Neuronal stem cell (in vitro differentiated cells): ENCODE data around the gene PKHD1.
"Not testable (repeated sequence)": the region's sequence is repeated elsewhere in the genome, so short reads cannot be mapped to it uniquely, and the experiment has no call there.

Experiments
- DNase-seq: peaks from one replicate; pipeline ENCODE4 v3.0.0-alpha.2; 2013; ENCODE audit warnings: low spot score
- H2AFZ ChIP-seq: one replicate; pipeline ENCODE4 v1.6.1; 2013; ENCODE audit warnings: mild to moderate bottlenecking, low read length, inconsistent platforms
- H2AK5ac ChIP-seq: 2 replicates; pipeline ENCODE4 v1.6.1; 2013; ENCODE audit warnings: low read depth, mild to moderate bottlenecking, inconsistent platforms, low read length, moderate library complexity, mixed read lengths
- H2BK120ac ChIP-seq: 2 replicates; pipeline ENCODE4 v1.6.1; 2013; ENCODE audit warnings: low read depth, mild to moderate bottlenecking, inconsistent platforms, low read length, moderate library complexity, mixed read lengths
- H2BK12ac ChIP-seq: one replicate; pipeline ENCODE4 v1.6.1; 2013; ENCODE audit warnings: low read length, inconsistent platforms
- H2BK15ac ChIP-seq: 2 replicates; pipeline ENCODE4 v1.6.1; 2013; ENCODE audit warnings: mild to moderate bottlenecking, low read length, inconsistent platforms, mixed read lengths
- H2BK5ac ChIP-seq: one replicate; pipeline ENCODE4 v1.6.1; 2013; ENCODE audit warnings: inconsistent platforms, mild to moderate bottlenecking, low read length, moderate library complexity
- H3K14ac ChIP-seq: one replicate; pipeline ENCODE4 v1.6.1; 2013; ENCODE audit warnings: low read length, inconsistent platforms
- H3K18ac ChIP-seq: 2 replicates; pipeline ENCODE4 v1.6.1; 2013; ENCODE audit warnings: low read length, inconsistent platforms
- H3K23ac ChIP-seq: 2 replicates; pipeline ENCODE4 v1.6.1; 2013; ENCODE audit warnings: low read depth, mild to moderate bottlenecking, mixed read lengths, low read length, inconsistent platforms; ENCODE audit not compliant: poor library complexity
- H3K27ac ChIP-seq: replicated peaks from 3 replicates; pipeline ENCODE4 v1.5.1; 2013; ENCODE audit warnings: low read length, inconsistent platforms
- H3K27me3 ChIP-seq, 3 experiments: 2 replicates each; pipeline ENCODE4 v1.6.1; 2013; ENCODE audit warnings: low read length in 3 of 3, mild to moderate bottlenecking in 2 of 3, inconsistent platforms in 1 of 3, low read depth in 1 of 3, mixed read lengths in 1 of 3, moderate library complexity in 1 of 3; ENCODE audit not compliant: control insufficient read depth in 3 of 3, insufficient read depth in 3 of 3
- H3K36me3 ChIP-seq, 2 donors: replicated peaks in 1 of 2; 2 replicates each; pipeline ENCODE4 v1.6.1; 2013; ENCODE audit warnings: low read length in 2 of 2; ENCODE audit not compliant: control insufficient read depth in 2 of 2, insufficient read depth in 2 of 2
- H3K4ac ChIP-seq: 2 replicates; pipeline ENCODE4 v1.6.1; 2013; ENCODE audit warnings: inconsistent platforms, mild to moderate bottlenecking, low read length, moderate library complexity
- H3K4me1 ChIP-seq, 2 donors: 1 replicate in 1 of 2; 2 replicates in 1 of 2; pipeline ENCODE4 v1.6.1; 2013; ENCODE audit warnings: low read length in 2 of 2, low read depth in 1 of 2; ENCODE audit not compliant: control insufficient read depth in 2 of 2, insufficient read depth in 1 of 2
- H3K4me2 ChIP-seq: one replicate; pipeline ENCODE4 v1.6.1; 2013; ENCODE audit warnings: mild to moderate bottlenecking, low read length, inconsistent platforms; ENCODE audit not compliant: insufficient read depth, poor library complexity, severe bottlenecking
- H3K4me3 ChIP-seq, 2 donors: 2 replicates each; pipeline ENCODE4 v1.5.1; 2013; ENCODE audit warnings: low read length in 2 of 2, mild to moderate bottlenecking in 2 of 2, inconsistent platforms in 1 of 2, moderate library complexity in 1 of 2
- H3K79me1 ChIP-seq: one replicate; pipeline ENCODE4 v1.6.1; 2013; ENCODE audit warnings: low read depth, mild to moderate bottlenecking, inconsistent platforms, low read length, moderate library complexity
- H3K9ac ChIP-seq: one replicate; pipeline ENCODE4 v1.6.1; 2013; ENCODE audit warnings: mild to moderate bottlenecking, low read depth, low read length, inconsistent platforms; ENCODE audit not compliant: poor library complexity
- H3K9me3 ChIP-seq, 2 donors: replicated peaks in 1 of 2; 2 replicates each; pipeline versions ENCODE3 to v1.6.1; 2013; ENCODE audit warnings: low read length in 2 of 2, mild to moderate bottlenecking in 2 of 2, inconsistent platforms in 1 of 2, low read depth in 1 of 2, mixed read lengths in 1 of 2, moderate library complexity in 1 of 2; ENCODE audit not compliant: control insufficient read depth in 2 of 2, insufficient read depth in 1 of 2
- H4K8ac ChIP-seq: one replicate; pipeline ENCODE4 v1.6.1; 2013; ENCODE audit warnings: low read depth, mild to moderate bottlenecking, inconsistent platforms, low read length, moderate library complexity
- H4K91ac ChIP-seq: one replicate; pipeline ENCODE4 v1.6.1; 2013; ENCODE audit warnings: low read length, low read depth, mild to moderate bottlenecking, inconsistent platforms; ENCODE audit not compliant: poor library complexity
- WGBS, 2 donors: extraction: QIAGEN DNeasy Blood & Tissue Kit; methylation state at CpG; one replicate each; pipeline ENCODE4 v1.1.7; 2013; ENCODE audit warnings: missing lambda C conversion rate in 2 of 2, mixed read lengths in 1 of 2; ENCODE audit not compliant: insufficient read length in 2 of 2, insufficient replicate concordance in 1 of 2; ENCODE audit errors: extremely low coverage in 2 of 2; 5-methylcytosine and 5-hydroxymethylcytosine counted together

Gene PKHD1

GRCh38 chr6:51927450-51927849 is 160.0 kb downstream of the PKHD1 start:
- no peak overlapping the region for H3K23ac ChIP-seq
- no peaks in the 10 kb centered on the region for H3K9me3 ChIP-seq
- no peaks in the 10 kb centered on the region for H3K4me1 ChIP-seq
- no peak overlapping the region for H4K8ac ChIP-seq
- no peaks in the 10 kb centered on the region for H3K36me3 ChIP-seq
- no peak overlapping the region for H3K4me3 ChIP-seq
- DNase-seq: no peak
- H3K27me3 ChIP-seq: no peaks in the 10 kb centered on the region
- H4K91ac ChIP-seq: no peak overlapping the region
- H2AFZ ChIP-seq: no peak overlapping the region
- no peak overlapping the region for H3K9ac ChIP-seq
- H3K27ac ChIP-seq: no peak overlapping the region
- H2BK120ac ChIP-seq: no peak overlapping the region
- no peak overlapping the region for H3K4ac ChIP-seq
- H3K4me2 ChIP-seq: no peak overlapping the region
- no peak overlapping the region for H3K14ac ChIP-seq
- H2BK12ac ChIP-seq: no peak overlapping the region
- no peak overlapping the region for H3K18ac ChIP-seq
- WGBS, 2 donors: no CpG with 5 or more reads among the region's 1 CpG
- H2BK15ac ChIP-seq: no peak overlapping the region
- H2AK5ac ChIP-seq: no peak overlapping the region
- H2BK5ac ChIP-seq: no peak overlapping the region
- H3K79me1 ChIP-seq: no peaks in the 10 kb centered on the region

- Histone ChIP-seq H3K4ac (no peak overlapping the region), H3K9me3 (no peaks in the 10 kb centered on the region), H3K27me3 (no peaks in the 10 kb centered on the region), H3K9ac (no peak overlapping the region), H3K79me1 (no peaks in the 10 kb centered on the region), H4K8ac (no peak overlapping the region), H3K36me3 (no peaks in the 10 kb centered on the region), H3K18ac (no peak overlapping the region), H4K91ac (no peak overlapping the region), H2BK120ac (no peak overlapping the region), H3K23ac (no peak overlapping the region), H3K4me1 (no peaks in the 10 kb centered on the region), H2AFZ (no peak overlapping the region), H2BK5ac (no peak overlapping the region), H3K14ac (no peak overlapping the region), H2BK12ac (no peak overlapping the region), H3K4me2 (no peak overlapping the region), H3K4me3 (no peak overlapping the region), H3K27ac (no peak overlapping the region), H2BK15ac (no peak overlapping the region), H2AK5ac (no peak overlapping the region)
- WGBS, 2 donors: no CpG with 5 or more reads among the region's 5 CpGs
- no peak for DNase-seq
Observed at GRCh38 chr6:51926125-51926524, 161.3 kb downstream of the PKHD1 start.

- no CpG with 5 or more reads among the region's 9 CpGs for WGBS, 2 donors
- not testable (repeated sequence) for H3K4me3 ChIP-seq, H3K27me3 ChIP-seq
Observed at GRCh38 chr6:51922479-51922878, 164.9 kb downstream of the PKHD1 start.

GRCh38 chr6:51918347-51918746 is 169.1 kb downstream of the PKHD1 start:
- H3K79me1 ChIP-seq, H3K14ac ChIP-seq, H3K4me1 ChIP-seq, H3K27me3 ChIP-seq, H2BK5ac ChIP-seq, H3K18ac ChIP-seq, H4K91ac ChIP-seq, H3K27ac ChIP-seq, H3K4me3 ChIP-seq, H3K9ac ChIP-seq, H3K9me3 ChIP-seq, H4K8ac ChIP-seq, H3K23ac ChIP-seq, H2BK120ac ChIP-seq, H2BK12ac ChIP-seq, H2AK5ac ChIP-seq, DNase-seq, H3K4ac ChIP-seq, H2AFZ ChIP-seq, H3K36me3 ChIP-seq, H2BK15ac ChIP-seq, H3K4me2 ChIP-seq: not testable (repeated sequence)
- no CpG with 5 or more reads among the region's 2 CpGs for WGBS, 2 donors

More at GRCh38 chr6:51922479-51922878, 164.9 kb downstream of the PKHD1 start:
- not testable (repeated sequence) for H3K36me3 ChIP-seq, H3K27ac ChIP-seq, H3K4ac ChIP-seq, H3K79me1 ChIP-seq, H2BK120ac ChIP-seq, H3K18ac ChIP-seq, H3K14ac ChIP-seq, H3K9ac ChIP-seq, H2AFZ ChIP-seq, H3K4me1 ChIP-seq, H2BK5ac ChIP-seq, H2AK5ac ChIP-seq, H4K8ac ChIP-seq, H2BK15ac ChIP-seq, H3K23ac ChIP-seq, H2BK12ac ChIP-seq, H3K4me2 ChIP-seq, H3K9me3 ChIP-seq, H4K91ac ChIP-seq, DNase-seq
